B cell (primary cell): ENCODE data around the gene SSBP3. TPM values are rescaled to one million over a fixed set of nuclear protein-coding genes. Genes with fewer than 3 reads are reported as not detected.

Source experiments
- ATAC-seq: fragments of 200-7000 bp; cut with Tn5 transposase; one replicate; pipeline ENCODE4 v1.10.0; 2021; ENCODE audit warnings: low read depth, mild to moderate bottlenecking, moderate number of reproducible peaks, moderate library complexity
- CTCF ChIA-PET: fragments of 350-600 bp; sonication (Branson Sonifier 250); formaldehyde crosslinking; loops from one replicate; lab custom pipeline; 2021; ENCODE audit warnings: antibody characterized with exemption, inconsistent platforms; lab: Charles Lee
- POLR2A ChIA-PET: fragments of 350-600 bp; sonication (Branson Sonifier 250); formaldehyde crosslinking; loops from one replicate; lab custom pipeline; 2021; ENCODE audit warnings: antibody characterized with exemption; lab: Charles Lee
- DNase-seq: peaks from one replicate; pipeline ENCODE4 v3.0.0; 2013
- H2AFZ ChIP-seq: 2 replicates; pipeline ENCODE4 v1.6.1; 2012; ENCODE audit warnings: mild to moderate bottlenecking, low read depth, low read length; ENCODE audit not compliant: insufficient read depth, poor library complexity, severe bottlenecking
- H3K27ac ChIP-seq, 2 donors: 1 replicate in 1 of 2; 2 replicates in 1 of 2; pipeline ENCODE4 v1.5.1; 2012 to 2013; ENCODE audit warnings: low read length in 2 of 2, mild to moderate bottlenecking in 2 of 2, moderate library complexity in 1 of 2
- H3K27me3 ChIP-seq, 4 experiments: fragments of 200-600 bp in 1 of 4; sonication (generic) in 1 of 4; replicated peaks in 1 of 4; 1 replicate in 2 of 4; 2 replicates in 2 of 4; pipeline versions ENCODE4 v1.6.1 to v1.7.0; 2013 to 2016; ENCODE audit warnings: low read length in 3 of 4, mild to moderate bottlenecking in 2 of 4, mixed read lengths in 1 of 4, moderate library complexity in 1 of 4; ENCODE audit not compliant: insufficient read depth in 4 of 4, control insufficient read depth in 3 of 4; ENCODE audit errors: control extremely low read depth in 1 of 4
- H3K36me3 ChIP-seq, 2 experiments: replicated peaks in 1 of 2; 1 replicate in 1 of 2; 2 replicates in 1 of 2; pipeline versions ENCODE4 v1.6.1 to v1.7.1; 2013; ENCODE audit warnings: low read length in 1 of 2; ENCODE audit not compliant: insufficient read depth in 2 of 2, control insufficient read depth in 1 of 2; ENCODE audit errors: control extremely low read depth in 1 of 2, extremely low read depth in 1 of 2
- H3K4me1 ChIP-seq, 2 donors: fragments of 200-600 bp in 1 of 2; sonication (generic) in 1 of 2; 1 replicate in 1 of 2; 2 replicates in 1 of 2; pipeline versions ENCODE4 v1.5.1 to v1.6.1; 2013 to 2017; ENCODE audit warnings: low read length in 2 of 2; ENCODE audit not compliant: control insufficient read depth in 2 of 2, insufficient read depth in 2 of 2
- H3K4me2 ChIP-seq: replicated peaks from 2 replicates; pipeline ENCODE3; 2012; ENCODE audit warnings: mild to moderate bottlenecking, low read depth, low read length; ENCODE audit not compliant: poor library complexity, severe bottlenecking
- H3K4me3 ChIP-seq, 5 experiments: fragments of 200-600 bp in 1 of 5; sonication (generic) in 1 of 5; 1 replicate in 3 of 5; 2 replicates in 2 of 5; pipeline versions ENCODE4 v1.5.1 to v1.7.0; 2011 to 2016; ENCODE audit warnings: low read length in 4 of 5, mild to moderate bottlenecking in 4 of 5, low read depth in 2 of 5, control low read depth in 1 of 5, moderate library complexity in 1 of 5; ENCODE audit not compliant: insufficient read depth in 1 of 5; ENCODE audit errors: control extremely low read depth in 1 of 5, extremely low read depth in 1 of 5
- H3K79me2 ChIP-seq: fragments of 200-600 bp; sonication (generic); one replicate; pipeline ENCODE4 v1.6.0; 2016; ENCODE audit warnings: low read length; ENCODE audit not compliant: control insufficient read depth, insufficient read depth
- H3K9ac ChIP-seq: fragments of 200-600 bp; sonication (generic); 2 replicates; pipeline ENCODE4 v1.6.1; 2017; ENCODE audit warnings: mild to moderate bottlenecking, low read length, moderate library complexity
- H3K9me3 ChIP-seq, 3 donors: one replicate each; pipeline versions ENCODE4 v1.6.1 to v1.7.1; 2013; ENCODE audit warnings: low read length in 2 of 3; ENCODE audit not compliant: control insufficient read depth in 2 of 3, insufficient read depth in 1 of 3; ENCODE audit errors: control extremely low read depth in 1 of 3
- H4K20me1 ChIP-seq: 2 replicates; pipeline ENCODE4 v1.6.0; 2012; ENCODE audit warnings: mild to moderate bottlenecking, low read length; ENCODE audit not compliant: insufficient read depth, control insufficient read depth, poor library complexity, severe bottlenecking
- H3K27ac Mint-ChIP-seq: one replicate; pipeline ENCODE4 v1.8.0; 2021; ENCODE audit warnings: mixed read lengths
- H3K27me3 Mint-ChIP-seq: one replicate; pipeline ENCODE4 v1.8.0; 2021; ENCODE audit warnings: mixed read lengths
- H3K4me1 Mint-ChIP-seq: one replicate; pipeline ENCODE4 v1.8.0; 2021; ENCODE audit warnings: mixed read lengths
- H3K4me3 Mint-ChIP-seq: one replicate; pipeline ENCODE4 v1.8.0; 2021; ENCODE audit warnings: mixed read lengths
- H3K9me3 Mint-ChIP-seq: one replicate; pipeline ENCODE4 v1.8.0; 2022; ENCODE audit warnings: mixed read lengths; ENCODE audit not compliant: insufficient read depth
- EZH2 ChIP-seq: IDR thresholded peaks from 2 replicates; pipeline ENCODE4 v1.6.1; 2012; ENCODE audit warnings: borderline replicate concordance, low read depth, mild to moderate bottlenecking, moderate library complexity, low read length; ENCODE audit not compliant: insufficient read depth, poor library complexity, severe bottlenecking
- WGBS: methylation state at CpG from one replicate; pipeline ENCODE4 v1.1.5; 2013; ENCODE audit warnings: missing lambda C conversion rate; ENCODE audit not compliant: insufficient coverage; 5-methylcytosine and 5-hydroxymethylcytosine counted together
- intact Hi-C: fragments of 100-400 bp; cut with micrococcal nuclease; formaldehyde crosslinking; loops from one replicate; pipeline ENCODE4 v1.10.0; 2022
- polyA plus RNA-seq: library from polyadenylated mRNA; depleted of rRNA; stranded (reverse); fragments of >200 nt; gene quantifications from 2 replicates; pipeline ENCODE4 v1.2.3, GENCODE V29; 2012
- total RNA-seq, 2 donors: library from RNA; stranded (reverse); fragments of 120-200 nt in 1 of 2; gene quantifications; 1 replicate in 1 of 2; 2 replicates in 1 of 2; pipeline versions ENCODE4 v1.2.3 to v1.2.4, GENCODE V29; 2013 to 2022
- TF ChIP-seq, protein P1 (sequence below): fragments of 200-600 bp; IDR thresholded peaks from one replicate; pipeline ENCODE4 v1.8.0; 2022; ENCODE audit warnings: antibody characterized with exemption, mild to moderate bottlenecking

The SSBP3 gene
- total and polyA plus RNA-seq, 2 donors (not counting 1 experiment from before 2014, with no cell fraction given) = 16.9 to 30.7 TPM

DNA sequence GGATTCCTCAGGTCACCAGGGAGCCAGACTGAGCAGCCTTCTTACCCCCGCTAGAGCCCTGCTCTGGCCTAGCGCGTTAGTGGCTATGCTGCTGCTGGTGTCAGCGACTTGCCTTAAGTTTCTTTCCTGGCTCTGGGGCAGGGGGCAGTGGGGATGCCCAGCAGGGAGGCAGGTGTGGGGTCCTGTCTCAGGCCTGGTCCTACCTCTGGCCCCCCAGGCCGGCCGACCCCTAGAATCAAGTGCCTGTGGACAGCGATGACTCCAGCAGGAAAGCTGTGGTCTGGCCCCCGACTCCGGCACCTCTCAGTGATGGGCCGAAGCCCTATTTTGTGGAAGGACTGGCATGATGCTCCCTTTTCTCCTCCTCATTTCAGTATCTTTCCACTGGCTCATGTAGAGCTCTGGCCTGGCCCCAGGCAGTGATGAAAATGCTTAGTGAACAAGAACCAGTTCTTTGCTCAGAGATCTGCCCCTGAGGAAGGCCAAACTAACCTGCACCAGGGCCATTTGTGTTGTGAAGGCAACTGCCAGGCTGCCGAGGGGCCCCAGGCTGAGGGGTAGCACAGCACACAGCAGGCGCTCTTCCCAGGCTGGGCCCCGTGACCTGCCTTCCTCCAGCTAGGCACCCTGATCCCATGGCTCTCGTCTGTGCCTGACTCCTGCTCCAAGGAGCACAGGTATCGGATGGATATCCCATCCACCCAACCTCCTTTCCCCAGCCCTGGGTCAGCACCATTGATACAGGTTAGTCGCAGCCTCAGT lies 182.6 kb downstream of the SSBP3 start:
- H3K4me3 Mint-ChIP-seq = no peak overlapping the region
- CTCF ChIA-PET = no interaction called here
- no peak overlapping the region for H3K27ac Mint-ChIP-seq
- TF ChIP-seq EZH2 = no peak
- TF ChIP-seq, protein P1, sequence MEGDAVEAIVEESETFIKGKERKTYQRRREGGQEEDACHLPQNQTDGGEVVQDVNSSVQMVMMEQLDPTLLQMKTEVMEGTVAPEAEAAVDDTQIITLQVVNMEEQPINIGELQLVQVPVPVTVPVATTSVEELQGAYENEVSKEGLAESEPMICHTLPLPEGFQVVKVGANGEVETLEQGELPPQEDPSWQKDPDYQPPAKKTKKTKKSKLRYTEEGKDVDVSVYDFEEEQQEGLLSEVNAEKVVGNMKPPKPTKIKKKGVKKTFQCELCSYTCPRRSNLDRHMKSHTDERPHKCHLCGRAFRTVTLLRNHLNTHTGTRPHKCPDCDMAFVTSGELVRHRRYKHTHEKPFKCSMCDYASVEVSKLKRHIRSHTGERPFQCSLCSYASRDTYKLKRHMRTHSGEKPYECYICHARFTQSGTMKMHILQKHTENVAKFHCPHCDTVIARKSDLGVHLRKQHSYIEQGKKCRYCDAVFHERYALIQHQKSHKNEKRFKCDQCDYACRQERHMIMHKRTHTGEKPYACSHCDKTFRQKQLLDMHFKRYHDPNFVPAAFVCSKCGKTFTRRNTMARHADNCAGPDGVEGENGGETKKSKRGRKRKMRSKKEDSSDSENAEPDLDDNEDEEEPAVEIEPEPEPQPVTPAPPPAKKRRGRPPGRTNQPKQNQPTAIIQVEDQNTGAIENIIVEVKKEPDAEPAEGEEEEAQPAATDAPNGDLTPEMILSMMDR = no peak
- Histone ChIP-seq H3K79me2 (no peaks in the 10 kb centered on the region), H3K4me1 (no peaks in the 10 kb centered on the region), H3K27me3 (no peaks in the 10 kb centered on the region), H3K9me3 (no peaks in the 10 kb centered on the region), H3K4me3 (no peak overlapping the region), H3K27ac (no peak overlapping the region), H3K36me3 (peaks cover 0 to 18% of the 10 kb centered on the region in 2 experiments), H4K20me1 (no peaks in the 10 kb centered on the region), H2AFZ (no peak overlapping the region), H3K9ac (no peak overlapping the region), H3K4me2 (no peak overlapping the region)
- 97% methylated on average over 15 of the region's 16 CpGs for WGBS
- intact Hi-C loops = no loop called here
- POLR2A ChIA-PET = no interaction called here
- H3K4me1 Mint-ChIP-seq = no peaks in the 10 kb centered on the region
- H3K27me3 Mint-ChIP-seq = no peaks in the 10 kb centered on the region
- H3K9me3 Mint-ChIP-seq = no peaks in the 10 kb centered on the region
- ATAC-seq = no peak
- no peak for DNase-seq

- TF ChIP-seq, protein P1 = no peak
- no peak for TF ChIP-seq EZH2
- DNase-seq = no peak
- H3K27ac Mint-ChIP-seq = peak overlapping the region; percentile 15
- Histone ChIP-seq H3K4me2 (no peak overlapping the region), H3K27ac (no peak overlapping the region), H4K20me1 (no peaks in the 10 kb centered on the region), H3K4me1 (no peaks in the 10 kb centered on the region), H3K4me3 (no peak overlapping the region), H3K36me3 (peaks cover 0 to 27% of the 10 kb centered on the region in 2 experiments), H3K27me3 (no peaks in the 10 kb centered on the region), H3K9ac (no peak overlapping the region), H3K9me3 (no peaks in the 10 kb centered on the region), H3K79me2 (no peaks in the 10 kb centered on the region), H2AFZ (no peak overlapping the region)
- H3K4me1 Mint-ChIP-seq = no peaks in the 10 kb centered on the region
- POLR2A ChIA-PET = no interaction called here
- no peaks in the 10 kb centered on the region for H3K9me3 Mint-ChIP-seq
- no peak overlapping the region for H3K4me3 Mint-ChIP-seq
- 81% methylated on average over 3 of the region's 6 CpGs for WGBS
- intact Hi-C loops = no loop called here
- CTCF ChIA-PET = no interaction called here
- H3K27me3 Mint-ChIP-seq = no peaks in the 10 kb centered on the region
- no peak for ATAC-seq
Observed at GRCh38 chr1:54222711-54223110, 183.5 kb downstream of the SSBP3 start.
